NCI-H1105 (cell line): ENCODE measurements around the gene C9orf72.

Source experiments
- DNase-seq: peaks from one replicate; lab custom pipeline; 2025; lab: John Stamatoyannopoulos, UW

Gene C9orf72

DNA sequence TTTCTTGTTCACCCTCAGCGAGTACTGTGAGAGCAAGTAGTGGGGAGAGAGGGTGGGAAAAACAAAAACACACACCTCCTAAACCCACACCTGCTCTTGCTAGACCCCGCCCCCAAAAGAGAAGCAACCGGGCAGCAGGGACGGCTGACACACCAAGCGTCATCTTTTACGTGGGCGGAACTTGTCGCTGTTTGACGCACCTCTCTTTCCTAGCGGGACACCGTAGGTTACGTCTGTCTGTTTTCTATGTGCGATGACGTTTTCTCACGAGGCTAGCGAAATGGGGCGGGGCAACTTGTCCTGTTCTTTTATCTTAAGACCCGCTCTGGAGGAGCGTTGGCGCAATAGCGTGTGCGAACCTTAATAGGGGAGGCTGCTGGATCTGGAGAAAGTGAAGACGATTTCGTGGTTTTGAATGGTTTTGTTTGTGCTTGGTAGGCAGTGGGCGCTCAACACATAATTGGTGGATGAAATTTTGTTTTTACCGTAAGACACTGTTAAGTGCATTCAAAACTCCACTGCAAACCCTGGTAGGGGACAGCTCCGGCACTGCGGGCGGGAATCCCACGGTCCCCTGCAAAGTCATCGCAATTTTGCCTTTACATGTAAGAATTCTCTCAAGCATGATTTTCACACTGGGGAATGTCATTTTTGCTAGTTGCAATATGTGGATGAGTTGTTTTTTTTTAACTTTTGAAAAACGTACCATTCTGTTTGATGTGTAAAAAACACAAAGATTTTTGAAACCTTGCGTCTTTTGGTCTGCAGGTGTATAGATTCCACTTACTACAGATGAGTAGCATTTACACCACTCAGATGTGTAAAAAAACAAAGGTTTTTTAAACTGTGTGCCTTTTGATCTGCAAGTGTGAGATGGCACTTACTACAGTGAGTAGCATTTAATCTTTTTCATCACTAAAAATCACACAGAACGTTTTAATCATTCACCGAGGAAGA, 631 bp upstream of the C9orf72 start:
- peak; percentile 100 for DNase-seq

DNA sequence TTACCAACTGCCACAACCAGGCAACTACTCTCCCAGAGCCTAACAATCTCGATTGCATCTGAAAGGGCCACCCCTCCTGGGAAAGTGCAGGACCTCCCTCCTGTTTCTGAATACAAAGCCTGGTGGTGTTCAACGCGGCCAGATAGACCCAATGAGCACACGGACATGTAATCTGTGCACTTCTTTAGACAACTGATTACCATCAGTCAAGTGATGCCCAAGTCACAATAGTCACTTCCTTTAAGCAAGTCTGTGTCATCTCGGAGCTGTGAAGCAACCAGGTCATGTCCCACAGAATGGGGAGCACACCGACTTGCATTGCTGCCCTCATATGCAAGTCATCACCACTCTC, 739 bp downstream of the C9orf72 start:
- peak; percentile 47 for DNase-seq

- peak; percentile 21 for DNase-seq
Measured at GRCh38 chr9:27572061-27572460, 1.2 kb downstream of the C9orf72 start.

DNA sequence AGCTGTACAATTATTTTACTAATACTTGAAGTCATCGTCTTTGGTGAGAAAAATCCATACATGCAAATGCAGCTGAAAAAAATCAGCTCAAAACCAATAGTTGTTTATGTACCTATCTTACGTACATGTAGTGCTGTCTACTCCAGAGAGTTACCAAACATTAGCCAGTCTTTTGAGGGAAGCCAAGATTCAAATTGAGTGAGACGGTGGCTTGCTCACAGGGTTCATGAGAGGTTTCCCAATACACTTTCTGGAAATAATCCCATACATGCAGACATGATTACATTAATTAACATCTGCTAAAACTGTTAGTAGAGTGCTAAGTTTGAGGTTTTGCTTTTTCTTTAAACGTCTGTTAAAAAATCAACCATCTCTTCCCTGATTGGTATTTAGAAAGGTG, 2.3 kb downstream of the C9orf72 start:
- DNase-seq, result no peak

DNA sequence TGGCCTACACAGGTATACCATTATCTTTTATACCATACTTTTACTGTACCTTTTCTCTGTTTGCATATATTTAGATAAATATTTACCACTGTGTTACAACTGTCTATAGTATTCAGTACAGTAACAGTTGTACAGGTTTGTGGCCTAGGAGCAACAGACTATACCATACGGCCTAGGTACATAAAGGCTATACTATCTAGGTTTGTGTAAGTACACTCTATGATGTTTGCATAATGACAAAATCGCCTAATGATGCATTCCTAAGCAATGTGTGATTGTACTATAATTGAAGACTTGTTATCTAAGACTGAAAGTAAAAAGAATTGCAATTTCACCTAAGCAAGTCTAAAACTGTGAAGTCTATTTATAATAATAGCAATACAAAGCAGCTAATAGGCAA, 3.9 kb downstream of the C9orf72 start:
- no peak for DNase-seq

DNA sequence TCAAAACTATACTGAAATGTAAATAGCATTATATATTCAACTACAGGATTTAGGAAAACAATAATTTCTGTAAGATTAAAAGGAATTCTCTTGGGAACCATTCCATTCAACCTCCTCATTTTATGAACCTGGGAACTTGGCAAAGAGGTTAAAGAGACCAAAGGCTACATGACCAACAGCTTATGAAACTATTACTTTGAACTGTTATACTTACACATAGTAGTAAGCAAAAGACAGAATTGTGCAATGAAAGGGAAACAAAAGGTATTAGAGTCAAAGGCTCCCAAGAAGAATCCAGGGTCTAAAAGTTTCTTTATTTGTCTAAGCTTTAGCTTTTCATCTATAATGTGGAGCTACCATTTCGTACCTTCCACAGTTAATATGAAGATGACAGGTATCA, 7.2 kb downstream of the C9orf72 start:
- DNase-seq, result no peak

DNA sequence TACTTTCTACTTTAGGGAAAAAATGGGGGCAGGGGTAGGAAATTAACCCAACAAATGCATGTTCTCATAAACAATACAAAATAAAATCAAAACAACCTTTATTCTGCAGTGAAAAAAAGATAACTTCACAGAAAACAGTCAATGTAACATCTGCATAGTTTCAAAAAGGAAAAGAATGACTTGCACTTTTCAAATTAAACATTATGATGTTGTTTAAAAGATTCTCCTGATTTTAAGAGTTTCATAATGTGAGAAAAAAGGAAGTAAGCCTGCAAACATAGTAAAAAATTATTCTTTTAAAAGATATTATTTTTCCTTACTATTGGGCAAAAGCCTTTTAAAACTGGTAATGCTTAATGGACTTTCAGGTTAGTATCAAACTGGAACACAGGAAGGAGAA, 7.6 kb downstream of the C9orf72 start:
- DNase-seq, result no peak

- DNase-seq, result no peak
Measured at GRCh38 chr9:27564670-27565069, 8.6 kb downstream of the C9orf72 start.

- DNase-seq, result no peak
Measured at GRCh38 chr9:27563738-27564430, 9.4 kb downstream of the C9orf72 start.

- no peak for DNase-seq
Measured at GRCh38 chr9:27561685-27562084, 11.6 kb downstream of the C9orf72 start.

DNA sequence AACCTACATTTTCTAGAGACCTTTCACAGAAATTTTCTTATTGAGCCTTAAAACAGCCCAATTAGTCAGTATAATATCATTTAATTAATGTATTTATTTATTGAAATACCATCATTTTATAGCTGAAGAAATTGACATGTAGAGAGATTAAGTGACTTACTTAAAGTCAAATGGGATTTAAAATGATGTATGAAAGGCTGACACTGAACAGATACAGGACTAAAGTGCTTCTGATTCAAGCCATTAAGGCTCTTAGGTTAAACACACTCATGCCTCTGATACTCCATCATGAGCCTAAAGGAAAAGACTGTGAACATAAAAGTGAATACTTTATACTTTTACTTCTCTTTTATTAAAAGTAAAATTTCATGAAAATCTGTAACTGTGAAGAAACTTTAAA, 12.8 kb downstream of the C9orf72 start:
- DNase-seq, result no peak

- DNase-seq, result no peak
Measured at GRCh38 chr9:27558307-27558706, 15.0 kb downstream of the C9orf72 start.

DNA sequence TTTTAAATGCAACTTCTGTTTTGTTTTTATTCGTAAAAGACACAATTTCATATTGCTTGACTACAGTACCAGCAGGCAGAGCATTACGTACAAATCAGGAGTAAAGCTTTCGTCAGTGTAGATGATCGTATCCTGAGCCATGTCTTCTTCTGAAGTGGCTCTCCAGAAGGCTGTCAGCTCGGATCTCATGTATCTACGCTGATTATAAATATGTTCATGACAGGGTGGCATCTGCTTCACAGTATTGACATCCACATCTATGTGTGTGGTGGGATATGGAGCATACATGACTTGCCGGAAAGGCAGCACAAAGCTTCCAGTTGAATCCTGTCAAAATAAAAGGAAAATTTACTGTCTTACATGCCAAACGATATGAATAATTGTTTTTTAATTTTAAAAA, 16.8 kb downstream of the C9orf72 start:
- no peak for DNase-seq

DNA sequence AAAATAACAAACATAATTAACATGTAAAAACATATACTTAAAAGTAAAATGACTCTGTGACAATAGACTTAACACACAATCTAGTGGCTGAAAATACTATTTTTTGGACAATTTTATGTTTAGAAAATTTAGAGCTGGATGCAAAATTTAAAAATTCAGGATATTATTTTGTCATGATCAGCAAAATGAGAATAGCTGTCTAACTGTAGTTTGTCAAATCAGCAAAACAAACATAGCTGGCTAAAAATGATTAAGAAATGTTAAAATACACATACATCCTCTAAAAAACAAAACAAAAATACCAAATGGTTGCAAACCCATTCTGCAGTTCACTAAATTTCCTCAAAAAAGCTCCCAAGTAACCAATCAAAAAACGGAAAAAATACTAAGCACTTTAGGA, 18.6 kb downstream of the C9orf72 start:
- no peak for DNase-seq

DNA sequence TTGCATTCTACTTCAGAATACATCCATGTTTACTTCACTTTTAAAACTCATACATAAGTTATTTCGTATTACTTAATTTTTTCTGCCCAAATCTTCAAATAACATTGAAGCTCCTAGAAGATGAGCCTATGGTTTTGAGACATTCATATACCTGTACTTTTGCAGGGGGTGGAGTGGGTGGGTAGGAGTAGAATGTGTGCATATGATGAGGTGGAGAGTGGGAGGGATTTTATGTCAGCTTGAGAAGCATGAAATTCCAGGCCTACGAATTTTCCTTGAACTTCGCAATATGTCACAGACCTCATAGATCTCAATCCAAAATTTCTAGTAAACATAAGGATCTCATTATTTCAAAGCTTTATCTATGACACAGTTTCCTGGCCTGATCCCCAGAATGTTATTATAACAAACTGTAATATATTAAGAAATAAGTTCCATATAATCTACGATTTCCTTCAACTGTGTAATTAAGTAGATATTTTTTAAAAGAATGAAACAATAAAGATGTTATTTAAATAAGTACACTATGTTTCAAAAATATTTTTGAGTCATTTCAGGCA, 24.0 kb downstream of the C9orf72 start:
- DNase-seq, result no peak

GRCh38 chr9:27548055-27548741, 25.1 kb downstream of the C9orf72 start:
- DNase-seq, result no peak

DNA sequence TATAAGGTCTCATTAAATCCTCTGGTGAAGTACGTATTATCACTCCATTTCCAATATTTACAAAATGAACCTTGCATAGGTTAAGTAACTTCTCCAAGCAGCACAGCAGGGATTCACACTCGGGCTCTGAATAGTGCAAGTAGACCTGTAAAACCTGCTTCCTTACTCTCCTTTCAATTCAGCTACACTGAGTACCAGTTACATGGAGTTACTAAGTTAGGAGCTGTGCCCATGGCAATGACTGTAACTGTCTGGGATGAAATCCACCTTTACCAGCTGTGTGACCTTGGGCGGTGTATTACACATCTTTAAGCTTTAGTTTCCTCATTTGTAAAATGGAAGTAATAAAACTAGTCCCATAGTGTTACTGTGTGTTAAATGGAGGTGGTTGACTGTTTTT, 27.8 kb downstream of the C9orf72 start:
- DNase-seq, result no peak

DNA sequence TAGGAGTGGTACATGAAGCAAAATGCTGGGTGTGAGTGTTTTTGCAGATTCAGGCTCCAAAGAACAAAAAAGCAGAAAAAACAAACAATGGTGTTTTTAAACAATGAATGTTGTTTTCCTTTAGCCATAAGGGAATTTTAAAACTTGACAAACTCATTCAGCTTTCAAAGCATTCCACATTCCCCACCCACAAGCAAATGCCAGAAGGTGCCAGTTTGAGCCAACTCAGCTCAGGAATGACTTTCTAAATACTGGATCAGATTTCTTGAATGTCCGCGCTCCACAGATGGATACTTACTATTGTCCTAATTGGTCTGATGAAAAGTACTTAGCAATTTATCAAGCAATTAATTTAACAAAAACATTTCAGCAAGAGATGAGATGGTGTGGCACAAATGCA, 30.8 kb downstream of the C9orf72 start:
- no peak for DNase-seq

DNA sequence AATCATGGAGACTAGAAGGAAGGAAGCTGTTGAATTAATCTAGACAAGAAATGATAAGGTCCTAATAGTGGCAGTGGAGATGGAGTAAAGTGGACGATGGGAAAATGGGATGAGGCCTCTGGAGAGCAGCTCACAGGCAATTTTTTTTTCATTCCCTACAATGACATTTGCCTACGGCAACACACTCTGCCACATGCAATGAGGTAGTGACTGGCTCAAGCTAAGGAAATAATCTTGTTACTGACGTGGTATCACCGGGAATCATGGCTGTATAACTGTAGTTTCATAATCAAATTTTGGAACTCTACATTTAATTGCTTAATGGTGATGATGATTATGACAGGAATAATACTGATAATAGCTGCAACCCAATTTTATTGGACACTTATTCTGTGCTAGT, 31.5 kb downstream of the C9orf72 start:
- DNase-seq, result no peak

DNA sequence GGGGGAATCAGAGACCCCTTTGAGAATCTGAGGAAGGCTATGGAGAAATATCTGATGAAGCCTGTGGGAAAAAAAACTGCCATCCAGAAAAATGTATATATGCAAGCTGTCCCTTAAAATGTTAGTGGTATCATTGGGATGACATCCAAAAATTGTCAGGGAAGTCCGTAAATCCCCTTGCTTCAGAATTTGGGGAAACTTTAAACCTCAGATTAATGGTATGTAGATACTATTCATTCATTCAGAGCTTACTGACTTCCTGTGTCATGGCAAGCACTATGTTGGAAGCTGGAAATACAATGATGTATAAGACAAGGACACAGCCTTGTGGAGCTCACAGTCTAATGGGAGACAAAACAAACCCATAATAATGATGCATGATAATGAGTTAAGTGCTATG, 32.8 kb downstream of the C9orf72 start:
- no peak for DNase-seq

GRCh38 chr9:27539479-27540441, 33.5 kb downstream of the C9orf72 start:
- no peak for DNase-seq
